ENCODE measurements around the gene GRAMD1B.
"Not testable (repeated sequence)": the region's sequence is repeated elsewhere in the genome, so short reads cannot be mapped to it uniquely, and the experiment has no call there.

GRAMD1B gene

DNA sequence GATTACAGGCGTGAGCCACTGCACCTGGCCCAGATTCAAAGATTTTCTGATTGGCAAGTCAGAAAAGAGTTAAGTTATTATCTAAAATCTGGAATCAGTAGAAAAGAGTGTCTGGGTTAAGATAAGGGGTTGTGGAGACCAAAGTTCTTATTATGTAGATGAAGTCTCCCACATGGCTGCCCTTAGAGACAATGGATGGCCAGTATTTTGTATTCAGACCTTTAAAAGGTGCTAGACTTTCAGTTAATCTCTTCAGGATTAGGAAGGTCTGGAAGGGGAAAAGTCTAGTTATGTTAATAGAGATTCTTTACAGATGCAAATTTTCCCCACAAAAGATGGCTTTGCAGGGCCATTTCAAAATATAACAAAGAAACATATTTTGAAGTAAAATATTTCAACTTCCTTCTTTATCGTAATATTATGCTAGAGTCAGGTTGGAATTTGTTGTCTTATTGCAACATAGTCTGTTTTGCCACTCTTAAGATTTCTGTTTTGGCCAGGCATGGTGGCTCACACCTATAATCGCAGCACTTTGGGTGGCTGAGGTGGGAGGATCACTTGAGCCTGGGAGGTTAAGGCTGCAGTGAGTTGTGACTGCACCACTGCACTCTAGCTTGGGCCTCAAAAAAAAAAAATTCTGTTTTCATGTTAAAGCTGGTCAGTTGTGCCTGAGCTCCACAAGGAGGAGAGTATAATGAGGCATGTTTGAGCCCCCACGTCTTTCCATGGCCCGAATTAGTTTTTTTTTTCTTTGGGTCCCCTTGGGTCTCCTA lies 14.0 kb downstream of the GRAMD1B start:
- no peak for DNase-seq (ENCODE audit: low read depth)

DNA sequence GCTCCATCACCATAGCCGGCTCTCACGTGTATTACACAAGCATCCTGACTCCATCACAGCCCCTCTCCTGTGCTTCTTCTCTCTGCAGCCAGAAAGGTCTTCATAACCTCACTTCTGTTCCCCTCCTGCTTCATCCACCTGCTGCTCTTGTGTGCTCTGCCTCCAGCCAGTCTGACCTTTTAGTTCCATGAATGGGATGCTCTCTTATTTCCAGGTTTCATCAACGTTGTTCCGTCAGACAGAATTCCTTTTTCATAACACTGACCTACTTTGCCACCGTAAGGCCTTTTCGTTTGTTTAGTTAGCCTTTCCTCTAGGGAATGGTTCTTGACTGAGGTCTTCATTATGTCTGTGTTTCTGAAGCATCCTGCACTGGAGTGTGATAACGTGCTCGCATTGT lies 18.8 kb downstream of the GRAMD1B start:
- DNase-seq (ENCODE audit: low read depth): no peak

DNA sequence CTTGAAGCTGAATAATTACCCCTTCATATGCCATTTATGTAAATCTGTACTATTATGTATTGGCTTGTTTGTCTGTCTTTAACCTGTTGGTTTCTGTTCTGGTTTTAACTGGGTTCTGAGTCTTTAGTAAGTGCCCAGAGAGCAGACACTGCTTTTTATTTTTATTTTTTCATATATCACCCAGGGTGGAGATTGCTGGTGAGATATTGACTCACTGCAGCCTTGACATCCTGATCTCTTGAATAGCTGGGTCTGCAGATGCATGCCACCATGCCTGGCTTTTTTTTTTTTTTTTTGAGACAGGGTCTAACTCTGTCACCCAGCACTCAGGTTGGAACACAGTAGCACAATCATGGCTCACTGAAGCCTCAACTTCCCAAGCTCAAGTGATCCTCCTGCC lies 19.4 kb downstream of the GRAMD1B start:
- DNase-seq (ENCODE audit: low read depth): no peak

DNA sequence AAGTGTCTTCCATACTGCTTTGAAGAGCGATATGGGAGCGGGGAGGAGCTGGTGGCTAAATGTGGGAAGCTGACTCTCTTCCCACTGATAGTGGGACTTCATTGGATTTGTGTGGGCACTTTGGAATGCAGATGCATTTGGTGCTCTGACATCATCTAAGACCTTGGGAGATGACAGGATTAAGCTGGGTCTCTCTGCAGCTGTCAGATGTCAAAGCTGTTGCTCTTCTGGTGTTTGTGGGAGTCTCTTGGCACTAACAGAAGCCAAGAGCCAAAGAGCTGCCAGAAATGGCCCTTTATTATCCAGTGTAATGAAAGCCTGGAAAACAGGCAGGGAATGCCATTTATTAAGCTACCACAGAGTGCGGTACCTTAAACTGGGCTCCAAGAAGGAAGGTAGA lies 20.6 kb downstream of the GRAMD1B start:
- DNase-seq (ENCODE audit: low read depth): no peak

DNA sequence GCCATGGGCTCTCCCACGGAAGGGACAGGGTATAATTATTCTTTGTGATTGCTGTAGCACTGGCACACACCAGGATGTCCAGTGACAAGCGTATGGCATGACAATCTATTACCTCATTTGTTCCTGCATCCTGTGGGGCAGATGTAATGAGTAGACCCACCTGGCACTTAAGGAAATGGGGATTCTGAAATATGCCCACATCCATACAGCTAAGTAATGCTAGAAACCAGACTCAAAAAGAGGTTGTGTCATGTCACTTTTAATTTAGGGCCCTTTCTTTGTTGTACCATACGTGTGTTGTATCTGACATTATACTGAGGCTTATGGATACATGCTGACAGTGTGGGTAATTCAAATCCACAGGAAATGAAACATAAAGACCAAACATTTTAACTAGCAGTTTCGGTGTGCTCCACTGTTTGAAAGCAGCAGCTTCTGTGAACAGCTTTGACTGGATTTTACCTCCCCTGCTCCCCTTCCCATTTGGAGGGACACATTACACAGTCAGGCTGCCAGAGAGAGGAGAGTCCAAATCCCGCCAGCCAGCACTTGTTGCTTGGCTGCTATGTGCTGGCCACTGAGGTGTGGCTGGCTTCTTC lies 21.2 kb downstream of the GRAMD1B start:
- no peak for DNase-seq (ENCODE audit: low read depth)

DNA sequence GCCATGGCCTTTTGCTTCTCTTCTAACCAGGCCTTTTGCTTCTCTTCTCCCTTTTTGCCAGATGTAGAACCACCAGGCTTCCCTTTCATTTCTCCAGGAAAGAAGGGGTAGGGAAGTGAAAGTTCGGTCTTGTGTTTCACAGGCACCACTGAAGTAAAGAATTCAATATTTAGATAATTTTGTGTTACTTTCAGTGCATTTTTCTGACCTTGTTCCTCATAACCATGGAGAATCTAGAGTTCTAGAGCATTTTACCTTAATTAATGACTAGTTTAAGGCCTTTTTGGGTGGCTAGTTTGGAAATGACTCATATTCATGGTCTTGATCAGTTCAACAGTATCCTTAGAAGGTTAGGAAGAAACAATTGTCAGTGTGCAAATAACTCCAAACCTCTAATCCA lies 22.7 kb downstream of the GRAMD1B start:
- DNase-seq (ENCODE audit: low read depth): no peak

DNA sequence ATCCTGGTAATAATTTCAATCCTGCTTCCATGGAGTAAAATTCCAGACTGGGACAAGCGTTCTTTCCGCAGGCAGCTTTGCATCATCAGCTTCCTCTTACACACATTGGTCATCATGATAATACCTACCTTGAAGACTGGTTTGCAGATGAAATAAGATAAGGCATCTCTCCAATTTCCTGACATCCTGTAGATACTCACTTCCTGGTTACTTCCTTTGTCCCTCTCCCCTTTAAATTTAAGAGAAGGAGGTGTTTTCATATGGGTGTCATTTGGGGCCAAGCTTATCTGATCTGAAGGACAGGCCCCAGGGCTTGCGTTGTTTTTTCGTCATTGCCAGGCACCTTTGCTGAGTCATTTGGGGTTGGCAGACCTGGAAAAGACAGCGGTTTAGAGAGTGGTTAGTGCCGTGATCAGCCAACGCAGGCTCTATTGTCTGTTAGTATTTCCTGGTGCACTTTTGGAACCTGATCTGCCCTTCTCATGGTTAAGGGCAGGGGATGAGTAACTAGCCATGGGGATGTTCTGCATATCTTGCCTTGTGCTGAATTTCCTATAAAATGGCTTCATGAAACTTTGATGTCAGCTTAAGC lies 24.1 kb downstream of the GRAMD1B start:
- no peak for DNase-seq (ENCODE audit: low read depth)

DNA sequence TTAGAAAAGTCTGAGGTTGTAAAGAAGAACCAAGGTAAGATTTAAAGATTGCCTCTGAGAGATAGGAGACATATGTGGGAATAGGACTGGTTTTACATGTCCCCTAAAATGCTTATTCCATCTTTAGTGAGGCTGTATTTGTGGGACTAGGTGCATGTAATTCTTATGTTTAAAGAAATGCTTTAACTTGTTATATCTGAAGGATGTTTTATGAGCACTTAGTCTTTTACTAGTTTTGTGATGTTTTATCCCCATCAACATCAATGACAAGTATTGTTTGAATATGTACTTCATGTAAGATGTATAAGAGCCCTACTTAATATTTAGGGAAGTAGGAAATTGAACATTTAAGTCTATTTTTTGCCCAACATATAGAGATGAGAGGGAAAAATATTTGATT lies 24.7 kb downstream of the GRAMD1B start:
- DNase-seq (ENCODE audit: low read depth): no peak

DNA sequence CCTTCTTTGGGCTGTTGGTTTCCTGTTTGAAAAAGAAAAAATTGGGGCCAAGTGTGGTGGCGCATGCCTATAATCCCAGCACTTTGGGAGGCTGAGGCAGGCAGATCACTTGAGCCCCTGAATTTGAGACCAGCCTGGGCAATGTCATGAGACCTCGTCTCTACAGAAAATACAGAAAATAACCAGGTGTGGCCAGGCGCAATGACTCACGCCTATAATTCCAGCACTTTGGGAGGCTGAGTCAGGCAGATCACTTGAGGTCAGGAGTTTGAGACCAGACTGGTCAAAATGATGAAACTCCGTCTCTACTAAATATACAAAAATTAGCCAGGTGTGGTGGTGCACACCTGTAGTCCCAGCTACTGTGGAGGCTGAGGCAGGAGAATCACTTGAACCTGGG lies 26.4 kb downstream of the GRAMD1B start:
- not testable (repeated sequence) for DNase-seq (ENCODE audit: low read depth)

DNA sequence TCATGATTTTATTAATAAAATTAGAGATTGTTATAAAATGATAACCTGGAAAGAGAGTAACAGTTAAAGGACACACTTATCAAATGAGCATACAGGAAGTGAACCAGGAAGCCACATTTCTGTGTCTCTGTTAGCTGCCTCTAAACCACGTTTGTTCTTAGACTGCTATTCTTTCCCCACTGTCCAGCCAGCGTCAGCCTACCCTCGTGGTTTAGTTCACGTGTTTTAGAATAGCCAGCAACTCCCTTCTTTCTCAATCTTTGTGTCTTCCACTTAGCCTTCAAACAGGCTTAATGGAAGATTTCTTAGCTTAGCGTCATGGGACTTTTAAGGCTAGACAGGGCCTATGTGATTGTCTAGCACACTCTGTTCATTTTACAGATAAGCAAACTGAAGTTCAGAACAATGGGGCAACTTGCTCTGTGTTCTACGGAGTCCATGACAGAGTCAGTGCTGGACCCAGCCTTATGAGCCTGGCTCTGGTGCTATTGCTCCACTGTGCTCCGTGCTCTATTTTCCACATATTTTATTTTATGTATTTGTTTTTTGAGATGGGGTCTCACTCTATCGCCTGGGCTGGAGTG lies 27.2 kb downstream of the GRAMD1B start:
- no peak for DNase-seq (ENCODE audit: low read depth)

DNA sequence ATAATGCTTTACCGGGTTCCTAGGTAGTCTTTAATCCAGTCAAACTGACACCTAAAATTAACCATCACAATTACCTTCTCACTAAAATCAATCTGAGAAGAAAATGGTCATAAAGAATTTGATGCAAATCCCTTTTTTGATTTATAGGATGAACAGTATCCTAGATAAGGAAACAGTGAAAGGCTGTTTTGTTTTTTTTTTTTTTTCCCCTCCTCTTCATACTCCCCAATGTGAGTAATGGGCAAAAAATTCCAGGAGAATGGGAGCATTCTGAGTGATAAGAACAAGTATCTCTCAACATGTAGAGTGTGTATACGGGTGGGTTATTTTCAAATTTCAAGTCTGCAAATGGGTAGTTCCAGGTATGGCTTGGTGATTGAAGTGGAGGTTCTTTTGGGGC lies 28.4 kb downstream of the GRAMD1B start:
- DNase-seq (ENCODE audit: low read depth): no peak

DNA sequence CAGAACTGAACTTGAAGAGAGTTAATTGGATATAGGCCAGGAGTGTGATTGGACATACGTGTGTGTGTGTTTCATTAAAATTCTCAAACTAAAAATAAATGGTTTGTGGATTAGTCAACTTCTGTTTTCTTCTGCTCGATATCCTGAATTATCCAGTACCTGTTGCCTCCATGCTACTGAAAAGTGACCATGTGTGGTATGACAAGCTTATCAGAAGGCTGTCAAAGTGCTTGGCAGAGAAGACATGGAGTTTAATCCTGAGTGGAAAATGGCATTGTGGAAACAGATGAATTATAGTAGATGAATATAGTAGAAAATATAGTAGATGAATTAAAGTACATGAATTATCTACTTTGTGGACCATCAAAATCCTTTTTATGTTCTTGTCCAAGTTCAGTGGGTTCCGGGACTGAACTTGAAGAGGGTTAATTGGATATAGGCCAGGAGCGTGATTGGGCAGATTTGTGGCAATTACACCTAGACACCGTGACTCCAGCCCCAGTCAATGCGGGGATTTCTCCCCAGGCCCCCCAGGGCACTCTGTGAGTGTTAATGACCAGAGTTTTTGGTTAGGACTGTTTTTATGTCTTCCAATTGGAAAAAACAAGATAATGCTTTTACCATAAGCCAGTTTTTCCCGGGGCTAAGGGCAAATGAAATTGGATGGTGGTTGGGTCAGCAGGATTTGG lies 30.1 kb downstream of the GRAMD1B start:
- DNase-seq (ENCODE audit: low read depth): no peak

DNA sequence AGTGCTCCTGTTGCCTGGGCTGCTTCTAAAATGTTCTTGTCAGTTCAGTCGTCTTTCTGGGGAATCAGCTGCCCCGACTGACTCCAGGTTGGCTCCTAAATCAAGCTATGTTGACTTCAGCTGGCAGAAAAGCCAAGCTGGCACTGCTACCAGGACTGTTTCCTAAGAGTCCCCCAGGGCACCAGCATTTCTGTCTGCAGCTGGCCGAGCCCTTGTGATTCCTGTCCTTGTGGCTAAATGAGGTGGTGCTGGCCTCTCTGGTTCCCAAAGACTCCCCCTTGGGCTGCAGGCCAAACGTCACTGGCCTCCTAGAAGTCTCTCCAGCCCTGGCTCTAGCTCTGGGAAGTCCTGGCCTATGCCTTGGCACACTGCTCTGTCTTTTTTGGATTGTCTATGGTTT lies 31.1 kb downstream of the GRAMD1B start:
- DNase-seq (ENCODE audit: low read depth): no peak

DNA sequence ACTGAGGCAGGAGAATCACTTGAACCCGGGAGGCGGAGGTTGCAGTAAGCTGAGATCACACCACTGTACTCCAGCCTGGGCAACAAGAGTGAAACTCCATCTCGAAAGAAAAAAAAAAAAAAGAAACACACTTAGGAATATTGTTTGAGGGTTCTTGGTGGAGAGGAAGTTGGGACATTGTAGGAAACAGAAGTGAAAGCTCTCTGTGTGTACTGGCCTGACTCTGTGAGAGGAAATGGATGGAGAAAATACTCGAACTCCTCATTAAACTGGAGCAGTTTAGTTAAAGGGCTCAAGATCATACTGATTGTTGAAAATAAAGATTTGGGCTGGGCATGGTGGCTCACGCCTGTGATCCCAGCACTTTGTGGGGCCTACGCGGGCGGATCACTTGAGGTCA lies 35.6 kb downstream of the GRAMD1B start:
- not testable (repeated sequence) for DNase-seq (ENCODE audit: low read depth)

DNA sequence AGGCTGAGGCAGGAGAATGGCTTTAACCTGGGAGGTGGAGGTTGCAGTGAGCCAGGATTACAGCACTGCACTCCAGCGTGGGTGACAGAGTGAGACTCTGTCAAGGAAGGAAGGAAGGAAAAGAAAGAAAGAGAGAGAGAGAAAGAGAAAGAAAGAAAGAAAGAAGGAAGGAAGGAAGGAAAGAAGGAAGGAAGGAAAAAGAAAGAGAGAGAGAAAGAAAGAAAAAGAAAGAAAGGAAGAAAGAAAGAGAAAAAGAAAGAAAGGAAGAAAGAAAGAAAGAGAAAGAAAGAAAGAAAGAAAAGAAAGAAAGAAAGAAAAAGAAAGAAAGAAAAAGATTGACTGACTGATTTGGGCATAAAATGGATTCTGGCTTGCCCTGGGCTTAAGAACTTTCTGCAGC lies 36.1 kb downstream of the GRAMD1B start:
- not testable (repeated sequence) for DNase-seq (ENCODE audit: low read depth)

DNA sequence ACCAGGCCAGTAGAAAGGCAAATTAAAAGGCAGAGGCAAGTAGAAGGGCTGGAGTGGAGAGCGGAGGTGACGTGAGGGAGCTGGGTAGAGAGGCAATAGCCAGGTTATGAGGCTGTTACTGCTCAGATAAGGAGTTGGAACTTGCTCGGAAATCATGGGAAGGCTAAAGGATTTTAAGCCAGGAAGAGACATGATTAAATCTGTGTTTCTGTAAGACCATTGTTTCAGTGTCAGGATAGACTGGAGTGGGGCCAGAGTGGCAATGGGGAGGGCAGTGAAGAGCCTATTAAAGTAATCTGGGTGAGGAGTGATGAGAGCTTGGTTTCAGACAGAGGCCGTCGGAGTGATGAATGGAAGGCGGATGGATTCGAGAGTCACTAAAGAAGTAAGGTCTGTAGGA lies 39.0 kb downstream of the GRAMD1B start:
- DNase-seq (ENCODE audit: low read depth): no peak

DNA sequence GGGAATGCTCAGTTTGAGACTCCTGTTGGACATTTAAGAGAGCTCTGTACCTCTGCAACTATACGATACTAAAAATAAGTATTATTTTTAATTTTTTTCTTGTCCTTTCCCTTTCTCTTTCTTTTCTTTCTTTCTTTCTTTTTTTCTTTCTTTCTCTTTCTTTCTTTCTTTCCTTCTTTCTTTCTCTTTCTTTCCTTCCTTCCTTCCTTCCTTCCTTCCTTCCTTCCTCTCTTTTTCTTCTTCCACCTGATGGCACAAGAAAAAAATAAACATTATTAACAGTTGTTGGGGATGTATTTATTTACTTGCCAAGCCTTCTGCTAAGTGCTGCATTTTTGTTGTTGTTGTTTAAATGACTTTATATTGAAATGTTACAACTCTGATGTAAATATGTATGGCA lies 39.5 kb downstream of the GRAMD1B start:
- no peak for DNase-seq (ENCODE audit: low read depth)

DNA sequence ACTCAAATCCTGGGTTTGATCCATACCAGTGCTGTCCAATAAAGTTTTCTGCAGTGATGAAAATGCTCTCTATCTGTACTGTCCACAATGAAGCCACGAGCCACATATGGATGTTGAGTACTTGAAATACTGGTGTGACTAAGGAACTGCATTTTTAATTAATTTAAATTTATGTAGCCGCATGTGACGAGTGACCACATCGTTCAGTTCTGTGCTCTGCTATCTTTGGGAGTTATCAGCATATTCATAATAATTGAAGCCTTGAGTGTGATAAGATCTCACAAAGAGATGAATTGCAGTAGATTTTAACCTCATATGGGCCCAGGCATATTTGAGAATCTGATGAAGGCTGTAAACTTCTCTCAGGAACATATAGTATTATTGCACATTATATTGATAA lies 40.8 kb downstream of the GRAMD1B start:
- no peak for DNase-seq (ENCODE audit: low read depth)

DNA sequence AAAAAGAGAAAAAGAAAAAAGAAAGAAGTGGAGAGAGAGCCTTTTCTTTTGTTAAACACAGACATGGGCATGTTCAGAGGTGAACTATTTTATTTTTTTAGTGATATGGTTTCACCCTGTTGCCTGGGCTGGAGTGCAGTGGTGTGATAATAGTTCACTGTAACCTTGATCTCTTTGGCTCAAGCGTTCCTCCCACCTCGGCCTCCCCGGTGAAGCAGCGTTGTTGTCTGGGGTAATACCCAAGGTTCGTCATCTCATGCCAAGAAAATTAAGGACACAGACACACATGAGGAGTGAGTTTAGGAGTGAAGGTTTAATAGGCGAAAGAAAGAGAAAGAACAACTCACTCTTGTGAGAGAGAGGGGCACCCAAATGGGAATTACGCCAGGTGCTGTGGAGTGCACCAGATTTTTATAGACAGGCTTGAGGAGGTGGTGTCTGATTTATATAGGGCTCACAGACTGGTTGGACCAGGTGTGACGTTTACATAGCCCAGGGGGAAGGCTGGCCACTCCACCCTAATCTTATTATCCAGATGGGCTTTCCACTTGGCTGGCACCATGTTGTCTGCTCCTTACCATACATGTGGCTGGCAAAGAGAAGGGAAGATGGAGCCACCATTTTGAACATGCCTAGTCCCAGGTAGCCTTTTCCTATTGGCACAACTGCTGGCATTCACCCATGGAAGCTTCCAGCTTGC lies 42.3 kb downstream of the GRAMD1B start:
- DNase-seq (ENCODE audit: low read depth): no peak

DNA sequence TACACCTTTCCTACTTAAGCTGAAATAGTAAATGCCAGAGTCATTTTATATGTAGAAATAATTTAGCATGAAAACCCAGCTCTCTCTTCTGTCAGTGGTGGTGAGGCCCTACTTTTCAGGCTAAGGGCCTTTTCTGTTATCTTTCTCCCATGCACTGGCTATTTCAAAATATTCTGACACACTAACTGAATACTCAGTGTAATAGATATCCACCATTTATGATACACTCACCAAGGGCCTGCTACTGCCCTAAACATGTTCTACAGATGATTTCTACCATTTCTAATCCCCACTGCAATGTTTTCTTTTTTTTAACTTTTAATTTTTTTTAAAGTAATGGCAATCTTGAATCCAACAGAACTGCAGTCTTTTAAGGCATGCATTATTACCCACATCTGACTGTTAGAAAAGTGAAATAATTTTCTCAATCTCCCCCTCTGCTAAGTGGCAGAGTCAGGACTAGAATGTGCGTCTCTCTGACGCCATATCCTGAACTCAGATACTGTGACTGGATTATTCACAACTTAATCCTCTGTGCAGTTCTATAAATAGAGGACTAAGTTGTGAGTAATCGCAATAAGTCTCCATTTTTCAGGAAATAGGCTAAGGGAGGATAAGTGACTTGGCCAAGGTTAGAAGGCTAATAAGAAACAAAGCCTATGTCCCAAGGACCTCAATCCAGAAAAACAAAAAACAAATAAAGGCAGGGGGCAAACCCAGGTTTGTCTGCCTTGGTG lies 44.0 kb downstream of the GRAMD1B start:
- no peak for DNase-seq (ENCODE audit: low read depth)

DNA sequence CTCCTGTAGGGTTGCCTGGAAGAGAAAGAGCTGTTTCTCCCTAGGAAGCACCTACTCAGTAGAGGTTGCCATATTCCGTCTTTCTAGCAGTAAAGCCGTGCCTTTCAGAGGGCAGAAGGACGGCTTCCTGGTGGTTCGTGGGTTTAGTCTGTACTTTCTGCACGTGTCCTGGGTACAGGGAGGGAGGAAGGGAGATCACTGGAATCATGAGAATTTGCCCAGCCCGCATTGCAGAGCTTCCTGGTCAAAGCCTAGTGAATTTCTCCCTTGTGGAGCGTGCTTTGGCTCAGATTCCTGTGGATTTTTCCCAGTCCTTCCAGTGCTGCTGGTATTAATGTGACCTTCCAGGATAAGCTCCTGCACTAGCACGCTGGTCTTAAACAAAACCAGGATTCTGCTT lies 44.9 kb downstream of the GRAMD1B start:
- no peak for DNase-seq (ENCODE audit: low read depth)

Measured in CMK (cell line).